ENCODE measurements around the gene CD9. TPM values are rescaled to one million over a fixed set of nuclear protein-coding genes. Genes with fewer than 3 reads are reported as not detected.

CD9 gene
- total and polyA plus RNA-seq, 8 donors: 100 to 512 (median 121) TPM

DNA sequence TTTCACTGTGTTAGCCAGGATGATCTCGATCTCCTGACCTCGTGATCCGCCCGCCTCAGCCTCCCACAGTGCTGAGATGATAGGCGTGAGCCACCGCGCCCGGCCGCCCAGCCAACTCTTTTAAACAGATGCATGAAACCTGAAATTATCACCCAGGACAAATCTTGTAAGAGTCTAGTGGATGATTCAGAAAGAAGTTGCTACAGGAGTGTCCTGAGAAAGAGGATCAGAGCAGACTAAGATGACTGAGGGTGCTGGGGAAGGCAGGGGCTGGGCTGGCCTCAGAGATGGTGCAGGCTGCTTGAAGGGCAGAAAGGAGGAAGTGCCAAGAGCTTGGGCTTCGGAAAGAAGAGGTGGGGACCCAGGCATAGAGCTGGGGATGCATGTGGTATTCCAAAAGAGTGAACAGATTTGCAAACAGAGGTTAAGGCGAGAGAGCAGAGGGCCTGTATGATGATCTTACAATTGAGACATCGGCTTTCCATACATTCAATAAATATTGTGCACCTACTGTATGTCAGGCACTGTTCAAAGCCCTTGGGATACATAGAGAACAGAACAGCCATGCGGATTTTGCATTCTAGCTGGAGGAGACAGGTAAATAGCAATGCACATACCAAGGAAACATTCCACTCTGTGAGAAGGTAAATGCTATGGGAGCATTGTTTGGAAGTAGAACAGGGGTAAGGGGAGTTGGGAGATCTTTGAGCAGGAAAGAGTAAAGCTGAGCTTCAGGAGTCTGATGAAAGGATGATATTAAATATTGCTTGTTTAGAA is 7.4 kb upstream of the CD9 start:
- TF ChIP-seq, protein P1, sequence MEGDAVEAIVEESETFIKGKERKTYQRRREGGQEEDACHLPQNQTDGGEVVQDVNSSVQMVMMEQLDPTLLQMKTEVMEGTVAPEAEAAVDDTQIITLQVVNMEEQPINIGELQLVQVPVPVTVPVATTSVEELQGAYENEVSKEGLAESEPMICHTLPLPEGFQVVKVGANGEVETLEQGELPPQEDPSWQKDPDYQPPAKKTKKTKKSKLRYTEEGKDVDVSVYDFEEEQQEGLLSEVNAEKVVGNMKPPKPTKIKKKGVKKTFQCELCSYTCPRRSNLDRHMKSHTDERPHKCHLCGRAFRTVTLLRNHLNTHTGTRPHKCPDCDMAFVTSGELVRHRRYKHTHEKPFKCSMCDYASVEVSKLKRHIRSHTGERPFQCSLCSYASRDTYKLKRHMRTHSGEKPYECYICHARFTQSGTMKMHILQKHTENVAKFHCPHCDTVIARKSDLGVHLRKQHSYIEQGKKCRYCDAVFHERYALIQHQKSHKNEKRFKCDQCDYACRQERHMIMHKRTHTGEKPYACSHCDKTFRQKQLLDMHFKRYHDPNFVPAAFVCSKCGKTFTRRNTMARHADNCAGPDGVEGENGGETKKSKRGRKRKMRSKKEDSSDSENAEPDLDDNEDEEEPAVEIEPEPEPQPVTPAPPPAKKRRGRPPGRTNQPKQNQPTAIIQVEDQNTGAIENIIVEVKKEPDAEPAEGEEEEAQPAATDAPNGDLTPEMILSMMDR (IDR thresholded peaks at IDR 0.05): no peak
- no peak overlapping the region for H3K4me3 ChIP-seq
- peaks cover 0 to 8% of the 10 kb centered on the region in 2 donors for H3K27me3 ChIP-seq
- ATAC-seq (peak; percentile 4), DNase-seq (peak in 1 of 4 donors; percentile 60)
- intact Hi-C loops (cut with DNase I): no loop called here
- no peak overlapping the region for H3K27ac ChIP-seq
- H3K36me3 ChIP-seq: no peaks in the 10 kb centered on the region
- peaks cover 0 to 15% of the 10 kb centered on the region in 2 donors for H3K4me1 ChIP-seq
- H3K9me3 ChIP-seq: no peaks in the 10 kb centered on the region

DNA sequence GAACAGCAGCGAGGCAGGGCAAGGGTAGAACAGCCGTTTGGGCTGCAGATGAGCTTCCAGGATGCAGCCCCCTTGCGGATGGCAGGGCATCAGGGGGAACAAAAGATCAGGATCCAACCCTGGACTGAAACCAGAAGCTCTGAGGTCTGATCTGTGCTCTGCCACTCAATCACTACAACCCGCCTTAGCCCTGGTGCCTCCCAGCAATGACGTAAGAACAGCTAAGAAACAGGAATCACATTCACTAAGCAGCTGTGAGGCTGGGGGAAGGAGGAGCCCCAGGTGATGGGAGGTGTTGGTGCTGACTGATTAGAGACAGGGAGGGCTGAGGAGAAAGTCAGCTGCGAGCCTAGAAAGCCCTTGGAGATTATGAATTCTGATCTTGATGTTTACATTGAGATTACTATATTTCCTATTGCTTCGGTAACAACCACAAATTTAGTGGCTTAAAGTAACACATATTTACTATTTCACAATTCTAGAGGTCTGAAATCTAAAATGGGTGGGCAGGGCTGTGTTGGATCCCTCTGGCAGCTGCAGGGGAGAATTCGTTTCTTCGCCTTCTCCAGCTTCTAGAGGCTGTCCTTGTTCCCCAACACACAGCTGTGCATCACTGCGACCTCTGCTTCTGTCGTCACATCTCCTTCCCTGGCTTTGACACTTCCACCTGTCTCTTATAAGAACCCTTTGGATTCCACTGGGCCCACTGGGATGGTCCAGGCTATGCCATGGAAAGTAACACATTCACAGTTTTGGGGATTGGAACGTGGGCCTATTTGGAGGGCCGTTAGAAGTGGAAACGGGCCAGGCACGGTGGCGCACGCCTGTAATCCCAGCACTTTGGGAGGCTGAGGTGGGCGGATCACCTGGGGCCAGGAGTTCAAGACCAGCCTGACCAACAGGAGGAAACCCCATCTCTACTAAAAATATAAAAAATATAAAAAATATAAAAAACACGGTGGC is 6.1 kb upstream of the CD9 start:
- peak; percentile 20 for ATAC-seq
- TF ChIP-seq, protein P1 (IDR thresholded peaks at IDR 0.05): no peak
- Histone ChIP-seq H3K9me3 (no peaks in the 10 kb centered on the region), H3K27me3 (peaks cover 0 to 16% of the 10 kb centered on the region in 2 donors), H3K36me3 (no peaks in the 10 kb centered on the region), H3K4me3 (no peak overlapping the region), H3K4me1 (peaks cover 4 to 24% of the 10 kb centered on the region in 2 donors), H3K27ac (no peak overlapping the region)
- intact Hi-C loops (cut with DNase I): no loop called here
- DNase-seq: peak in 2 of 4 donors; percentile 49 to 69

DNA sequence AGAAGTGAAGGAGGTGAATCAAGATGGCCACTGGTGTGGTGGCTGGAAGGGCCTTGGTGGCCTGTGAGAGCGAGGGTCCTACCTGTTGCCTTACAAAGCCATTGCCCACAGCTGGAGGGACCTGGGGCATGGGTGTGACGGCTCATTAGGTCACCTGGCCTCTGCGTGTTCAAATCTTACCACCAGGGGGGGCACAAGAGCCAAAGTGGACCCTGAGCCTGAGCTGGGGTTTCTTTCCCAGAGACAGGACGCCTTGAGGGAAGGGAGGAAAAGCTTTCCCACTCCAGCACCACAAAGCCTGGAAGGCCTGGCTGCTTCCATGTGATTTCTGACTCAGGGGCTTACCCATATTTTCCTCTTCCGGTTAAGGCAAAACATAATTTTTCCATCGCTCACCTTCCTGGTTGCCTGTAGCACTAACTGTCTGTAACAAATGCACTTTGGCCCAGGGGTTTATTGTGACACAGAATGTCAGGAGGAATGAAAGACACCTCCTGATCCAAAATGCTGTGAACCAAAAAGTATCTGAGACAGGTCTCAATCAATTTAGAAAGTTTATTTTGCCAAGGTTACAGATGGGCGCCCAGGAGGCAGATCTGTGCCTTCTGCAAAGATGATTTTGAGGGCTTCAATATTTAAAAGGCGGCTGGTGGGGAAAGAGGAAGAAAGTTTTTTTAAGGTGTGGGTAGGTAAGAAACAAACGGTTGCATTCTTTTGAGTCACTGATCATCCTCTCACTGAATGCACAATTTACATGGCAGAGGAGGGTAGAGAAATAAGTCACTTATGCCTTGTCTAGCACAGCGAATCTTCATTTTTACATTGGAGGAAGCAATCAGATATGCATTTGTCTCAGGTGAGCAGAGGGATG is 4.3 kb upstream of the CD9 start:
- Histone ChIP-seq H3K36me3 (no peaks in the 10 kb centered on the region), H3K4me3 (no peak overlapping the region), H3K9me3 (no peaks in the 10 kb centered on the region), H3K4me1 (peaks cover 8 to 24% of the 10 kb centered on the region in 2 donors), H3K27me3 (peaks cover 0 to 32% of the 10 kb centered on the region in 2 donors), H3K27ac (peak overlapping the region in 1 of 2 donors; percentile 45)
- intact Hi-C loops (cut with DNase I): loop anchor here in 1 of 2 donors (5.0 kb wide), 1 partner anchor 81 kb away; no protein-coding TSS in a partner anchor
- peak; percentile 76 for ATAC-seq
- TF ChIP-seq, protein P1 (IDR thresholded peaks at IDR 0.05): peak; percentile 86 to 90
- peak; percentile 75 to 86 (median 84) for DNase-seq

DNA sequence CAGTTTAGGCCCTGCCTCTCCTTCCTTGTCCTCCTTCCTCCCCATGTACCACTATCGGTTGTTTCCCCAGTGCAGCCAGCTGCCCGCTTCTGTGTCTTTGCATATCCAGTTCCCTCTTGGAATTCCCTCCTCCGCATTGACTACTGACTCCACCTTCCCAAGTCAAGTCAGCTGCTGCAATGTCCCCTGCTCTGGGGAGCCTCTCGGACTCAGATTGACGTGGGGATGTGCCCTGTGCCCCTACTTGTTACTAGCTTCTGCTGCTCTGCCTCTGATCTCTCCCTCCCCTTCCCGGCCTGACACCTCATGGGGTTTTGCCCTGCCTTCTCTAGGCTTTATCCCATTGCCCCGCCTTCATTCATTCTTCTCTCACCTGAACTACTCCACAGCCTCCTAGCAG is 2.1 kb upstream of the CD9 start:
- Histone ChIP-seq H3K27me3 (peaks cover 0 to 49% of the 10 kb centered on the region in 2 donors), H3K36me3 (no peaks in the 10 kb centered on the region), H3K27ac (no peak overlapping the region), H3K4me3 (no peak overlapping the region), H3K4me1 (peaks cover 12 to 44% of the 10 kb centered on the region in 2 donors), H3K9me3 (no peaks in the 10 kb centered on the region)
- TF ChIP-seq, protein P1 (IDR thresholded peaks at IDR 0.05): no peak
- ATAC-seq (no peak), DNase-seq (peak in 1 of 4 donors; percentile 40)
- intact Hi-C loops (cut with DNase I): loop anchor here in 1 of 2 donors (5.0 kb wide), 1 partner anchor 79 kb away; no protein-coding TSS in a partner anchor
